IMR-90 (cell line): Measurements from ENCODE around the gene ROR2. TPM values are rescaled to one million over a fixed set of nuclear protein-coding genes. Genes with fewer than 3 reads are reported as not detected.

ENCODE experiments used
- ATAC-seq: fragments of 200-7000 bp; cut with Tn5 transposase; 2 replicates; pipeline ENCODE4 v1.9.1; 2020; ENCODE audit warnings: low read depth, mild to moderate bottlenecking, moderate library complexity
- BruUV-seq: library from RNA; stranded (reverse); fragments of 400-500 nt; replicated peaks from 2 replicates; lab custom pipeline; 2021; lab: Mats Ljungman, UMichigan
- CTCF ChIA-PET: fragments of 300-600 bp; formaldehyde crosslinking; extraction: SDS; loops from one replicate; lab custom pipeline; 2021; ENCODE audit warnings: antibody characterized with exemption; lab: Yijun Ruan, JAX
- POLR2A ChIA-PET: fragments of 300-600 bp; sonication (Branson Sonifier 250); formaldehyde crosslinking; loops from one replicate; lab custom pipeline; 2022; ENCODE audit warnings: antibody characterized with exemption; ENCODE audit not compliant: unreplicated experiment; lab: Charles Lee
- DNase-seq: peaks from one replicate; pipeline ENCODE4 v3.0.0; 2013
- H2AFZ ChIP-seq: replicated peaks from 2 replicates; pipeline ENCODE3; 2013; ENCODE audit warnings: low read length, mild to moderate bottlenecking; ENCODE audit not compliant: poor library complexity
- H2AK5ac ChIP-seq: 2 replicates; pipeline ENCODE4 v1.6.1; 2013; ENCODE audit warnings: low read depth, low read length, inconsistent platforms
- H2AK9ac ChIP-seq: replicated peaks from 2 replicates; pipeline ENCODE3; 2013; ENCODE audit warnings: mild to moderate bottlenecking, low read depth, low read length, moderate library complexity; ENCODE audit not compliant: poor library complexity
- H2BK120ac ChIP-seq: 2 replicates; pipeline ENCODE4 v1.6.1; 2013; ENCODE audit warnings: low read depth, low read length, inconsistent platforms
- H2BK15ac ChIP-seq: 3 replicates; pipeline ENCODE4 v1.6.1; 2013; ENCODE audit warnings: low read depth, low read length, inconsistent platforms
- H2BK20ac ChIP-seq: 2 replicates; pipeline ENCODE4 v1.6.1; 2013; ENCODE audit warnings: low read depth, mild to moderate bottlenecking, inconsistent platforms, low read length, moderate library complexity
- H2BK5ac ChIP-seq: 2 replicates; pipeline ENCODE4 v1.6.1; 2013; ENCODE audit warnings: mild to moderate bottlenecking, low read depth, low read length, inconsistent platforms; ENCODE audit not compliant: poor library complexity, severe bottlenecking
- H3K14ac ChIP-seq: replicated peaks from 2 replicates; pipeline ENCODE4 v1.6.1; 2013; ENCODE audit warnings: low read depth, low read length, inconsistent platforms
- H3K18ac ChIP-seq: 2 replicates; pipeline ENCODE4 v1.6.1; 2013; ENCODE audit warnings: low read depth, low read length, control low read depth
- H3K23ac ChIP-seq: 2 replicates; pipeline ENCODE4 v1.6.1; 2013; ENCODE audit warnings: low read depth, low read length, inconsistent platforms
- H3K27ac ChIP-seq: 2 replicates; pipeline ENCODE4 v1.5.1; 2013; ENCODE audit warnings: mild to moderate bottlenecking, control low read depth, low read length; ENCODE audit not compliant: insufficient read depth
- H3K27me3 ChIP-seq: 2 replicates; pipeline ENCODE4 v1.6.1; 2013; ENCODE audit warnings: low read length; ENCODE audit not compliant: control insufficient read depth, insufficient read depth
- H3K36me3 ChIP-seq: 2 replicates; pipeline ENCODE4 v1.6.1; 2013; ENCODE audit warnings: low read length, mixed read lengths; ENCODE audit not compliant: control insufficient read depth, insufficient read depth
- H3K4ac ChIP-seq: 2 replicates; pipeline ENCODE4 v1.6.1; 2013; ENCODE audit warnings: low read depth, low read length, inconsistent platforms
- H3K4me1 ChIP-seq: 2 replicates; pipeline ENCODE4 v1.6.1; 2013; ENCODE audit warnings: low read length, mixed read lengths; ENCODE audit not compliant: control insufficient read depth, insufficient read depth
- H3K4me2 ChIP-seq: 2 replicates; pipeline ENCODE4 v1.6.1; 2013; ENCODE audit warnings: low read depth, mild to moderate bottlenecking, control low read depth, low read length, moderate library complexity
- H3K4me3 ChIP-seq: 2 replicates; pipeline ENCODE4 v1.5.1; 2013; ENCODE audit warnings: low read depth, mild to moderate bottlenecking, control low read depth, low read length, moderate library complexity; ENCODE audit not compliant: insufficient read depth
- H3K56ac ChIP-seq: 2 replicates; pipeline ENCODE4 v1.6.1; 2013; ENCODE audit warnings: low read length, inconsistent platforms; ENCODE audit not compliant: insufficient read depth; ENCODE audit errors: extremely low read depth
- H3K79me1 ChIP-seq, 2 experiments: 2 replicates each; pipeline ENCODE4 v1.6.1; 2013; ENCODE audit warnings: low read length in 2 of 2, inconsistent platforms in 1 of 2, low read depth in 1 of 2
- H3K9ac ChIP-seq: 2 replicates; pipeline ENCODE4 v1.6.1; 2013; ENCODE audit warnings: low read depth, low read length, control low read depth
- H3K9me1 ChIP-seq: 2 replicates; pipeline ENCODE4 v1.6.1; 2013; ENCODE audit warnings: low read length, inconsistent platforms; ENCODE audit not compliant: insufficient read depth
- H3K9me3 ChIP-seq: 2 replicates; pipeline ENCODE4 v1.6.1; 2013; ENCODE audit warnings: low read length; ENCODE audit not compliant: control insufficient read depth, insufficient read depth
- H4K20me1 ChIP-seq: 2 replicates; pipeline ENCODE4 v1.6.1; 2013; ENCODE audit warnings: low read length, inconsistent platforms; ENCODE audit not compliant: insufficient read depth
- H4K5ac ChIP-seq: 2 replicates; pipeline ENCODE4 v1.6.1; 2013; ENCODE audit warnings: mild to moderate bottlenecking, low read depth, low read length, control low read depth
- H4K8ac ChIP-seq, 2 experiments: 2 replicates each; pipeline ENCODE4 v1.6.1; 2013; ENCODE audit warnings: low read depth in 2 of 2, low read length in 2 of 2, control low read depth in 1 of 2, inconsistent platforms in 1 of 2
- H4K91ac ChIP-seq: 2 replicates; pipeline ENCODE4 v1.6.1; 2013; ENCODE audit warnings: low read depth, low read length, inconsistent platforms; ENCODE audit not compliant: insufficient read depth
- CHD1 ChIP-seq: IDR thresholded peaks from 2 replicates; pipeline ENCODE4 v1.6.1; 2012; ENCODE audit warnings: low read depth, low read length, improper control_type of control experiment
- CTCF ChIP-seq: conservative IDR thresholded peaks from 2 replicates; pipeline ENCODE4 v1.5.1; 2012; ENCODE audit warnings: mild to moderate bottlenecking, low read depth, low read length, improper control_type of control experiment
- ELK1 ChIP-seq: fragments of 150-350 bp; IDR thresholded peaks from 2 replicates; pipeline ENCODE4 v1.6.1; 2016; ENCODE audit warnings: low read depth, mild to moderate bottlenecking, low read length, moderate library complexity, borderline replicate concordance
- FOS ChIP-seq: fragments of 150-350 bp; IDR thresholded peaks from 2 replicates; pipeline ENCODE4 v1.6.1; 2016; ENCODE audit warnings: low read depth, low read length
- MAFK ChIP-seq: IDR thresholded peaks from 2 replicates; pipeline ENCODE4 v1.6.1; 2012; ENCODE audit warnings: low read depth, low read length, improper control_type of control experiment
- MAZ ChIP-seq: IDR thresholded peaks from 2 replicates; pipeline ENCODE4 v1.6.1; 2012; ENCODE audit warnings: low read depth, mild to moderate bottlenecking, low read length, improper control_type of control experiment, moderate library complexity, borderline replicate concordance
- POLR2A ChIP-seq: IDR thresholded peaks from 2 replicates; pipeline ENCODE4 v1.6.1; 2012; ENCODE audit warnings: mild to moderate bottlenecking, low read depth, low read length
- RAD21 ChIP-seq: IDR thresholded peaks from 2 replicates; pipeline ENCODE4 v1.6.1; 2012; ENCODE audit warnings: low read length, improper control_type of control experiment
- RCOR1 ChIP-seq: IDR thresholded peaks from 2 replicates; pipeline ENCODE4 v1.6.1; 2012; ENCODE audit warnings: mild to moderate bottlenecking, low read length, improper control_type of control experiment; ENCODE audit not compliant: insufficient replicate concordance
- SMC3 ChIP-seq: fragments of 150-350 bp; IDR thresholded peaks from 2 replicates; pipeline ENCODE4 v1.6.1; 2016; ENCODE audit warnings: low read depth, mild to moderate bottlenecking, antibody characterized with exemption, low read length, moderate library complexity
- USF2 ChIP-seq: fragments of 150-350 bp; IDR thresholded peaks from 2 replicates; pipeline ENCODE4 v1.6.1; 2017; ENCODE audit warnings: mild to moderate bottlenecking, antibody characterized with exemption, low read length, low read depth
- WGBS, 2 experiments: methylation state at CpG; one replicate each; pipeline versions ENCODE4 v1.1.5 to v1.1.7; 2013; ENCODE audit warnings: missing lambda C conversion rate in 2 of 2; ENCODE audit not compliant: insufficient read length in 1 of 2; ENCODE audit errors: extremely low coverage in 2 of 2; 5-methylcytosine and 5-hydroxymethylcytosine counted together
- dilution Hi-C: fragments of 300-500 bp; cut with HindIII; formaldehyde crosslinking; loops from one replicate; pipeline ENCODE4 v1.14.3; 2018; ENCODE audit warnings: low sequenced_read_pairs; ENCODE audit not compliant: unreplicated experiment
- in situ Hi-C: fragments of 300-500 bp; cut with MboI; formaldehyde crosslinking; loops from 3 replicates; pipeline ENCODE4 v1.14.3; 2019; ENCODE audit warnings: low sequenced_read_pairs, inconsistent platforms, mixed read lengths
- intact Hi-C: fragments of 100-400 bp; cut with micrococcal nuclease; formaldehyde crosslinking; loops from 2 replicates; pipeline ENCODE4 v1.10.0; 2022
- polyA plus RNA-seq, 3 experiments: library from polyadenylated mRNA; depleted of rRNA; stranded (reverse); fragments of >200 nt; gene quantifications; 2 replicates each; pipeline ENCODE4 v1.2.3, GENCODE V29; 2012; ENCODE audit warnings: low replicate concordance in 1 of 3
- total RNA-seq: library from RNA; depleted of rRNA; stranded (reverse); fragments of >200 nt; gene quantifications from 2 replicates; pipeline ENCODE4 v1.2.3, GENCODE V29; 2012

ROR2 gene
- total and polyA plus RNA-seq, 2 of the 4 experiments (the other 2 are of a cell fraction): 2.3 to 4.8 TPM

GRCh38 chr9:91660521-91660920 is 289.5 kb downstream of the ROR2 start:
- CTCF ChIA-PET: interaction anchor here (0.5 to 0.7 kb wide), 2 partner anchors 56 to 67 kb away, joined by 4 to 6 read pairs; no protein-coding TSS in a partner anchor
- H3K9ac ChIP-seq: no peak overlapping the region
- no peak overlapping the region for H2BK15ac ChIP-seq
- DNase-seq: no peak
- H3K9me3 ChIP-seq: no peaks in the 10 kb centered on the region
- H2AFZ ChIP-seq: no peak overlapping the region
- no peaks in the 10 kb centered on the region for H3K79me1 ChIP-seq
- no peak overlapping the region for H2AK9ac ChIP-seq
- H3K27me3 ChIP-seq: peaks cover 13% of the 10 kb centered on the region
- H4K8ac ChIP-seq: no peak overlapping the region
- no peak for TF ChIP-seq SMC3
- no peak for TF ChIP-seq RCOR1
- no peak for TF ChIP-seq MAZ
- TF ChIP-seq ELK1: no peak
- TF ChIP-seq MAFK: no peak
- no peak for TF ChIP-seq POLR2A
- TF ChIP-seq CHD1: no peak
- TF ChIP-seq FOS: no peak
- no peak for TF ChIP-seq CTCF
- no peak for TF ChIP-seq RAD21
- no peak for TF ChIP-seq USF2
- dilution Hi-C loops (loop anchor here (25.0 kb wide), 1 partner anchor 148 kb away; no protein-coding TSS in a partner anchor), in situ Hi-C loops (no loop called here), intact Hi-C loops (no loop called here)
- H3K36me3 ChIP-seq: no peaks in the 10 kb centered on the region
- H3K27ac ChIP-seq: no peak overlapping the region
- POLR2A ChIA-PET: interaction anchor here (0.6 kb wide), 1 partner anchor 408 kb away, joined by 4 read pairs; no protein-coding TSS in a partner anchor
- H4K20me1 ChIP-seq: no peaks in the 10 kb centered on the region
- H3K9me1 ChIP-seq: no peaks in the 10 kb centered on the region
- no peak overlapping the region for H3K14ac ChIP-seq
- H3K4me2 ChIP-seq: no peak overlapping the region
- H2BK5ac ChIP-seq: no peak overlapping the region
- no peak for ATAC-seq
- no peak overlapping the region for H3K4me3 ChIP-seq
- no CpG with 5 or more reads among the region's 1 CpG for WGBS, 2 experiments
- H3K4me1 ChIP-seq: no peaks in the 10 kb centered on the region
- no peak overlapping the region for H3K23ac ChIP-seq
- no peak overlapping the region for H4K5ac ChIP-seq
- H4K91ac ChIP-seq: no peak overlapping the region
- H3K4ac ChIP-seq: no peak overlapping the region
- no peak overlapping the region for H3K56ac ChIP-seq
- H3K18ac ChIP-seq: no peak overlapping the region
- H2AK5ac ChIP-seq: no peak overlapping the region
- H2BK120ac ChIP-seq: no peak overlapping the region
- no peak overlapping the region for H2BK20ac ChIP-seq
- no TSS peak for BruUV-seq
